Effector memory CD4-positive, alpha-beta T cell (primary cell): ENCODE measurements around the gene FAHD1.

ENCODE experiments used
- DNase-seq, 3 donors: peaks; one replicate each; pipeline ENCODE4 v3.0.0-alpha.2; 2020
- H3K27ac ChIP-seq: 2 replicates; pipeline ENCODE4 v1.7.0; 2013; ENCODE audit warnings: mild to moderate bottlenecking, low read length, moderate library complexity; ENCODE audit not compliant: insufficient read depth, poor library complexity, severe bottlenecking
- H3K27me3 ChIP-seq: replicated peaks from 2 replicates; pipeline ENCODE4 v1.7.0; 2013; ENCODE audit warnings: mild to moderate bottlenecking, low read length; ENCODE audit not compliant: insufficient read depth, control insufficient read depth, poor library complexity, severe bottlenecking
- H3K36me3 ChIP-seq: 2 replicates; pipeline ENCODE4 v1.7.0; 2013; ENCODE audit warnings: mild to moderate bottlenecking, low read length, moderate library complexity; ENCODE audit not compliant: control insufficient read depth, insufficient read depth
- H3K4me1 ChIP-seq: 2 replicates; pipeline ENCODE4 v1.7.0; 2013; ENCODE audit warnings: low read length, mild to moderate bottlenecking; ENCODE audit not compliant: control insufficient read depth, insufficient read depth, poor library complexity, severe bottlenecking
- H3K4me3 ChIP-seq: 2 replicates; pipeline ENCODE4 v1.7.0; 2013; ENCODE audit warnings: low read length, low read depth, mild to moderate bottlenecking; ENCODE audit not compliant: insufficient read depth, poor library complexity, severe bottlenecking
- H3K9me3 ChIP-seq: 2 replicates; pipeline ENCODE4 v1.7.0; 2013; ENCODE audit warnings: mild to moderate bottlenecking, low read length, moderate library complexity; ENCODE audit not compliant: control insufficient read depth

FAHD1 gene

GRCh38 chr16:1817276-1817589, 9.8 kb upstream of the FAHD1 start:
- H3K4me3 ChIP-seq: no peak overlapping the region
- peaks cover 3% of the 10 kb centered on the region for H3K4me1 ChIP-seq
- H3K9me3 ChIP-seq: no peaks in the 10 kb centered on the region
- H3K27ac ChIP-seq: no peak overlapping the region
- no peaks in the 10 kb centered on the region for H3K27me3 ChIP-seq
- DNase-seq: no peak
- peaks cover 70% of the 10 kb centered on the region for H3K36me3 ChIP-seq

- no peaks in the 10 kb centered on the region for H3K9me3 ChIP-seq
- no peak overlapping the region for H3K4me3 ChIP-seq
- H3K36me3 ChIP-seq: peaks cover 75% of the 10 kb centered on the region
Observed at GRCh38 chr16:1817716-1818115, 9.3 kb upstream of the FAHD1 start.

GRCh38 chr16:1818204-1818872, 8.7 kb upstream of the FAHD1 start:
- H3K27me3 ChIP-seq: no peaks in the 10 kb centered on the region
- no peak overlapping the region for H3K4me3 ChIP-seq
- no peak overlapping the region for H3K27ac ChIP-seq
- H3K9me3 ChIP-seq: no peaks in the 10 kb centered on the region
- no peak for DNase-seq
- H3K4me1 ChIP-seq: peaks cover 3% of the 10 kb centered on the region
- H3K36me3 ChIP-seq: peaks cover 78% of the 10 kb centered on the region

More at GRCh38 chr16:1817716-1818115, 9.3 kb upstream of the FAHD1 start:
- DNase-seq: no peak
- H3K27ac ChIP-seq: no peak overlapping the region
- no peaks in the 10 kb centered on the region for H3K27me3 ChIP-seq
- H3K4me1 ChIP-seq: peaks cover 3% of the 10 kb centered on the region

GRCh38 chr16:1818873-1819525, 8.0 kb upstream of the FAHD1 start:
- no peak for DNase-seq
- Histone ChIP-seq H3K4me1 (peaks cover 3% of the 10 kb centered on the region), H3K27me3 (no peaks in the 10 kb centered on the region), H3K27ac (no peak overlapping the region), H3K9me3 (no peaks in the 10 kb centered on the region), H3K36me3 (peaks cover 72% of the 10 kb centered on the region), H3K4me3 (no peak overlapping the region)

- Histone ChIP-seq H3K4me1 (peaks cover 5% of the 10 kb centered on the region), H3K9me3 (no peaks in the 10 kb centered on the region), H3K27ac (no peak overlapping the region), H3K4me3 (no peak overlapping the region), H3K36me3 (peaks cover 72% of the 10 kb centered on the region), H3K27me3 (no peaks in the 10 kb centered on the region)
- DNase-seq: no peak
Observed at GRCh38 chr16:1819611-1820010, 7.4 kb upstream of the FAHD1 start.

- peaks cover 9% of the 10 kb centered on the region for H3K4me1 ChIP-seq
- no peaks in the 10 kb centered on the region for H3K27me3 ChIP-seq
- no peak overlapping the region for H3K4me3 ChIP-seq
- peaks cover 68% of the 10 kb centered on the region for H3K36me3 ChIP-seq
- no peak for DNase-seq
- no peak overlapping the region for H3K27ac ChIP-seq
- H3K9me3 ChIP-seq: no peaks in the 10 kb centered on the region
Observed at GRCh38 chr16:1820096-1820945, 6.7 kb upstream of the FAHD1 start.

GRCh38 chr16:1820946-1821290, 6.1 kb upstream of the FAHD1 start:
- Histone ChIP-seq H3K4me3 (no peak overlapping the region), H3K9me3 (no peaks in the 10 kb centered on the region), H3K36me3 (peaks cover 66% of the 10 kb centered on the region), H3K27ac (no peak overlapping the region), H3K27me3 (no peaks in the 10 kb centered on the region), H3K4me1 (peaks cover 15% of the 10 kb centered on the region)
- DNase-seq: no peak

GRCh38 chr16:1821861-1822611, 5.0 kb upstream of the FAHD1 start:
- DNase-seq: no peak
- Histone ChIP-seq H3K9me3 (no peaks in the 10 kb centered on the region), H3K4me1 (peaks cover 15% of the 10 kb centered on the region), H3K27me3 (no peaks in the 10 kb centered on the region), H3K27ac (no peak overlapping the region), H3K4me3 (no peak overlapping the region), H3K36me3 (peaks cover 55% of the 10 kb centered on the region)

- Histone ChIP-seq H3K36me3 (peaks cover 47% of the 10 kb centered on the region), H3K27ac (no peak overlapping the region), H3K27me3 (no peaks in the 10 kb centered on the region), H3K4me3 (no peak overlapping the region), H3K9me3 (no peaks in the 10 kb centered on the region), H3K4me1 (peaks cover 21% of the 10 kb centered on the region)
- DNase-seq: no peak
Observed at GRCh38 chr16:1822801-1823200, 4.2 kb upstream of the FAHD1 start.
